PFSK-1 (cell line): ENCODE measurements around the gene SYNJ2.

Experiments used
- POLR2AphosphoS5 ChIP-seq: IDR thresholded peaks from 2 replicates; pipeline ENCODE4 v1.6.1; 2012; ENCODE audit warnings: low read depth, mild to moderate bottlenecking, control low read depth, low read length, moderate library complexity
- REST ChIP-seq, 2 experiments: IDR thresholded peaks; 2 replicates each; pipeline versions ENCODE4 v1.6.1 to v1.8.0; 2011 to 2012; ENCODE audit warnings: low read depth in 2 of 2, low read length in 2 of 2, control low read depth in 1 of 2, inconsistent platforms in 1 of 2, mild to moderate bottlenecking in 1 of 2, moderate library complexity in 1 of 2; ENCODE audit not compliant: insufficient read depth in 1 of 2

- TF ChIP-seq POLR2AphosphoS5 = no peak
- no peak for TF ChIP-seq REST (IDR thresholded peaks at IDR 0.05; ENCODE audit: insufficient read depth in 1 of 2, low read depth in 2 of 2, low read length in 2 of 2)
Measured at GRCh38 chr6:158109748-158110147, 128.1 kb downstream of the SYNJ2 start.
